Measurements from ENCODE around the gene ERBB4. TPM values are rescaled to one million over a fixed set of nuclear protein-coding genes. Genes with fewer than 3 reads are reported as not detected.

ERBB4 gene
- total and polyA plus RNA-seq, 2 of the 8 experiments (the other 6 are each of a cell fraction or from before 2014, with no cell fraction given) = 0.34 to 1.3 TPM

- TF ChIP-seq CTBP2 (IDR thresholded peaks at IDR 0.05; ENCODE audit: borderline replicate concordance, insufficient read depth, insufficient read length, low read length) (no peak), SIX5 (IDR thresholded peaks at IDR 0.05; ENCODE audit: low read depth, low read length) (no peak)
Observed at GRCh38 chr2:211458974-211459373, 1079.6 kb downstream of the ERBB4 start (continued).
